Body of pancreas (tissue), 4 donors: ENCODE measurements around the gene SMIM13. TPM values are rescaled to one million over a fixed set of nuclear protein-coding genes. Genes with fewer than 3 reads are reported as not detected.

Experiments used
- ATAC-seq: fragments of 150-250 bp; one replicate; pipeline ENCODE4 v1.9.1; 2016
- DNase-seq, 4 donors: peaks; one replicate each; pipeline ENCODE4 v3.0.0-alpha.2; 2019
- H3K27ac ChIP-seq, 4 donors: fragments of 200-600 bp; sonication (generic); 1 replicate in 3 of 4; 2 replicates in 1 of 4; pipeline versions ENCODE4 v1.5.1 to v1.6.1; 2016 to 2019; ENCODE audit warnings: mild to moderate bottlenecking in 1 of 4, mixed read lengths in 1 of 4, moderate library complexity in 1 of 4
- H3K27me3 ChIP-seq, 2 donors: fragments of 200-600 bp; sonication (generic); one replicate each; pipeline ENCODE4 v1.6.0; 2016; ENCODE audit warnings: mild to moderate bottlenecking in 1 of 2
- H3K36me3 ChIP-seq, 2 donors: fragments of 200-600 bp; sonication (generic); replicated peaks in 1 of 2; 2 replicates each; pipeline ENCODE4 v1.5.1; 2016; ENCODE audit warnings: low read depth in 2 of 2; ENCODE audit not compliant: insufficient read depth in 1 of 2
- H3K4me1 ChIP-seq: fragments of 200-600 bp; sonication (generic); one replicate; pipeline ENCODE4 v1.6.0; 2016
- H3K4me3 ChIP-seq, 2 donors: fragments of 200-600 bp; sonication (generic); 1 replicate in 1 of 2; 2 replicates in 1 of 2; pipeline ENCODE4 v1.5.1; 2016 to 2019
- H3K9me3 ChIP-seq, 3 donors: fragments of 200-600 bp; sonication (generic); 1 replicate in 2 of 3; 2 replicates in 1 of 3; pipeline ENCODE4 v1.5.1; 2016
- POLR2A ChIP-seq, 3 donors: fragments of 450-650 bp; IDR thresholded peaks; one replicate each; pipeline ENCODE4 v1.6.1; 2016; ENCODE audit warnings: antibody characterized with exemption in 3 of 3, mild to moderate bottlenecking in 2 of 3
- WGBS, 2 donors: methylation state at CpG; one replicate each; pipeline ENCODE4 v1.1.5; 2017; 5-methylcytosine and 5-hydroxymethylcytosine counted together
- intact Hi-C: fragments of 100-400 bp; cut with DNase I; formaldehyde crosslinking; loops from one replicate; pipeline ENCODE4 v1.15.1; 2023
- total RNA-seq, 2 donors: library from RNA; depleted of rRNA; stranded (reverse); fragments of >200 nt; gene quantifications; one replicate each; pipeline ENCODE4 v1.1.0, GENCODE V29; 2016
- TF ChIP-seq, protein P1 (sequence below), 7 experiments: fragments of 450-650 bp in 4 of 7; fragments of 200-600 bp in 3 of 7; sonication (generic) in 3 of 7; IDR thresholded peaks; one replicate each; pipeline ENCODE4 v1.5.1; 2016 to 2019; ENCODE audit warnings: antibody characterized with exemption in 7 of 7

SMIM13 gene
- total RNA-seq, 2 donors from 2014 or later, result 4.4 to 5.6 TPM

DNA sequence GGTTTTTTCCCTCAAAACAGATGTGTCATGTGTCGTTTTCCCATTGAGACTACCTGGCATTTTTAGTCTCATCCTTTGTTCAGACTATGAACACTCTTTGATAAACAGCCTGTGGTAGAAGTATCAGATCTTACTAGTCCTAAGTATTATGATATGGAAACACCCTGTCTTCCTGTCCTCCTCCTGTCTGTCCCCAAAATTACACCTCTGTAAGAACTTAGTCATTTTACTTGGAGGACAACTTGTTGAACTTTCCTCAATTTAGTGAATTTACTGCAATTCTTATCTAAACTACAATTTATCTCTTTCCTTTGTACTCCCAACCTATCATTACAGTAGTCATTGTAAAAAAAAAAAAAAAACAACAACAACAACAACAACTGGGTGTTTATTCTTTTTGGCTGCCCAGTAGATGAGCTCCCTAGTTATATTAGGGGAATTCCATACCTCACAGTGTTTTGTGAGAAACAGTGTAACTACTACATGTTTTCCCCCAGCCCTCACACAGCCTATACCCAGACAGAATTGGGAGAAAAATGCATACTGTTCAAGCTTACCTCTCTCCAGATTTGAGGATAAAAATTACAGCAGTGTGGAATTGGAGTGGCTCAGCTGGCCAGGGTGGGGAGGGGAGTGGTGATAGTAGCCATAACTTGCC, 36.4 kb downstream of the SMIM13 start:
- ATAC-seq, result no peak
- 84 to 88% methylated on average over 1 of the region's 1 CpG for WGBS, 2 donors
- no peak overlapping the region for H3K4me3 ChIP-seq

DNA sequence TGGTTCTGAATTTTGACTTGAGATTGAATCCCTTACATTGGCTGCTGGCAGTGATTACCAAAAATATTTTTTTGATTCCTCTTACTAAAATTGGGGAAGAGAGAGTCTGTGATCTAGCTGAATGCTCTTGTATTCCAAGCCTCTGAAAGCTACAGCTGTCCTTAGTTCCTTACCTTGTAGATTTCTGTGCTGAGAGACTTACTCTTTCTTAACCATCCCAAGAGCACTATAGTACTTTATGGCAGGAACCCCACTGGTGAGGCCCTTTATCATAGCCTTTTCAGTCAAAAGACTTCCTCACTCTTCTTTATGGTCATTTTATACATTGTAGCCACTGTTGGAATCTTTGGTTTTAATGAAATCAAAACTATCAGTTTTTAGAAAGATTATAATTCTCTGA, 37.0 kb downstream of the SMIM13 start:
- Histone ChIP-seq H3K4me3 (no peak overlapping the region), H3K36me3 (peaks cover 0 to 8% of the 10 kb centered on the region in 2 donors), H3K27me3 (no peaks in the 10 kb centered on the region), H3K9me3 (no peaks in the 10 kb centered on the region), H3K4me1 (no peaks in the 10 kb centered on the region), H3K27ac (no peak overlapping the region)
- no peak for TF ChIP-seq POLR2A (IDR thresholded peaks at IDR 0.05)
- TF ChIP-seq, protein P1, sequence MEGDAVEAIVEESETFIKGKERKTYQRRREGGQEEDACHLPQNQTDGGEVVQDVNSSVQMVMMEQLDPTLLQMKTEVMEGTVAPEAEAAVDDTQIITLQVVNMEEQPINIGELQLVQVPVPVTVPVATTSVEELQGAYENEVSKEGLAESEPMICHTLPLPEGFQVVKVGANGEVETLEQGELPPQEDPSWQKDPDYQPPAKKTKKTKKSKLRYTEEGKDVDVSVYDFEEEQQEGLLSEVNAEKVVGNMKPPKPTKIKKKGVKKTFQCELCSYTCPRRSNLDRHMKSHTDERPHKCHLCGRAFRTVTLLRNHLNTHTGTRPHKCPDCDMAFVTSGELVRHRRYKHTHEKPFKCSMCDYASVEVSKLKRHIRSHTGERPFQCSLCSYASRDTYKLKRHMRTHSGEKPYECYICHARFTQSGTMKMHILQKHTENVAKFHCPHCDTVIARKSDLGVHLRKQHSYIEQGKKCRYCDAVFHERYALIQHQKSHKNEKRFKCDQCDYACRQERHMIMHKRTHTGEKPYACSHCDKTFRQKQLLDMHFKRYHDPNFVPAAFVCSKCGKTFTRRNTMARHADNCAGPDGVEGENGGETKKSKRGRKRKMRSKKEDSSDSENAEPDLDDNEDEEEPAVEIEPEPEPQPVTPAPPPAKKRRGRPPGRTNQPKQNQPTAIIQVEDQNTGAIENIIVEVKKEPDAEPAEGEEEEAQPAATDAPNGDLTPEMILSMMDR (IDR thresholded peaks at IDR 0.05), result no peak
- intact Hi-C loops, result no loop called here
- DNase-seq (no peak), ATAC-seq (no peak)

More for the DNA sequence above, 36.4 kb downstream of the SMIM13 start:
- DNase-seq, result no peak
- Histone ChIP-seq H3K27me3 (no peaks in the 10 kb centered on the region), H3K9me3 (no peaks in the 10 kb centered on the region), H3K27ac (no peak overlapping the region), H3K4me1 (no peaks in the 10 kb centered on the region), H3K36me3 (peaks cover 0 to 4% of the 10 kb centered on the region in 2 donors)
- TF ChIP-seq, protein P1 (IDR thresholded peaks at IDR 0.05), result no peak
- TF ChIP-seq POLR2A (IDR thresholded peaks at IDR 0.05), result no peak
- intact Hi-C loops, result no loop called here

DNA sequence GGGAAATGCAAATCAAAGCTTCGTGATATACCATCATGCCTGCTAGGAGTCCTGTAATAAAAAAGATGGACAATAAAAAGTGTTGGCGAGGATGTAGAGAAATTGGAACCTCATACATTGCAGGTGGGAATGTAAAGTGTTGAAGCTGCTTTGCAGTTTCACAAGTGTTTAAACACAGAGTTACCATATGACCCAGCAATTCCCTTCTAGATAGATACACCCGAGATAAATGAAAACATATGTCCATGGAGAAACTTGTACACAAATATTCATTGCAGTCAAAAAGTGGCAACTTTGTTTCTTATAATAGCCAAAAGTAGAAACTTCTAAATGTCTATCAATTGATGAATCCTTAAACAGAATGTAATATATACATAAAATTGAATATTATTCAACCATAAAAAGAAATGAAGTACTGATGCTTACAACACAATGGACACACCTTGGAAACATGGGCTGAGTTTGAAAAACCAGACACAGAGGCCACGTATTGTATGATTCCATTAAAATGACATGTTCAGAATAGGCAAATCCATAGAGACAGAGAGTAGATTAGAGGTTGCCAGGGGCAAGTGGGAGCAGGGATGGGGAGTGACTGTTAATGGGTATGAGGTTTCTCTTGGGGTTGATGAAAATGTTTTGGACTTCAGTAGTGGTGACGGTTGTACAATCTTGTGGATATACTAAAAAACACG, 38.7 kb downstream of the SMIM13 start:
- ATAC-seq (no peak), DNase-seq (no peak)
- Histone ChIP-seq H3K9me3 (no peaks in the 10 kb centered on the region), H3K27me3 (no peaks in the 10 kb centered on the region), H3K4me1 (no peaks in the 10 kb centered on the region), H3K36me3 (peaks cover 0 to 8% of the 10 kb centered on the region in 2 donors), H3K4me3 (no peak overlapping the region), H3K27ac (no peak overlapping the region)
- TF ChIP-seq POLR2A (IDR thresholded peaks at IDR 0.05), result no peak
- TF ChIP-seq, protein P1 (IDR thresholded peaks at IDR 0.05), result no peak
- intact Hi-C loops, result no loop called here
- WGBS, 2 donors, result 92 to 93% methylated on average over 6 of the region's 6 CpGs

DNA sequence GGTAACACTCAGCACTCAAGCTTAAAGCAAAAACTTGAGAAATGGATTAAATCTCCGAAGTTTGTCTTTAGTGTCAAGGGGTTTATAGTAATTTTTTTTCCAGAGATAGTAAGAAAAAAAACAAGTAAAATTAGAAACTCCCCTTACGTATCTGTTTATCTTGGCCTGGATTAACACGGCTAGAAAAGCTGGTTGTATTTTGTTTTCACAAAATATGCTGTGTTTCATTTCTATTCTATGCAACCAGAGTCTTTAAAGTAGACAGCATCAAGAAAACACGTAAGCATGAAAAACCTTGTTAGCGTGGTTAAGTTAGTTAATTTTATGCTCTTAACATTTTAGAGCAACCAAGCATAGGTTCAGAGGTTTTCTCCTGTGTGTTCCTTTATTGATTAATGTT, 39.6 kb downstream of the SMIM13 start:
- H3K4me1 ChIP-seq, result no peaks in the 10 kb centered on the region
- DNase-seq (no peak), ATAC-seq (no peak)
- H3K4me3 ChIP-seq, result no peak overlapping the region
- no peaks in the 10 kb centered on the region for H3K9me3 ChIP-seq
- intact Hi-C loops, result no loop called here
- H3K27ac ChIP-seq, result no peak overlapping the region
- no peak for TF ChIP-seq POLR2A (IDR thresholded peaks at IDR 0.05)
- TF ChIP-seq, protein P1 (IDR thresholded peaks at IDR 0.05), result no peak
- H3K27me3 ChIP-seq, result no peaks in the 10 kb centered on the region
- WGBS, 2 donors, result 74 to 87% methylated on average over 5 of the region's 5 CpGs
- H3K36me3 ChIP-seq, result peaks cover 0 to 8% of the 10 kb centered on the region in 2 donors

DNA sequence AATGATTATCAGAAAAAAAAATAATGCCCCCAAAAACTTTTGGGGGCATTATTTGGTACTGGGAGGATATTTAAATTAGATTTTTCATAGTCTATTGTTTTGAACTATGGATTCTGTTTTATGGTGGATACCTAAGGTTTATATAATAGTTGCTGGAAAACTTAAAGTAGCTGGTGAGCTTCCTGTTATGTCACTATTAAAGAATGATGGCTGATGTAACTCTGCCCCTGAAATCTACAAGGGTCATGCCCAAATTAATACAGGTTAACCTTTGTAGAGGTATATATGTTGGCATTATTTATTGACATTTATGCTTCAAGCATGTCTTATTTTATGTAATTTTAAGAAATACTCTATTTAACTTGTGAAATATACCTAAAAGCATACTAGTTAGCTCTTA, 43.2 kb downstream of the SMIM13 start:
- no peak for ATAC-seq
- no peak overlapping the region for H3K4me3 ChIP-seq

More for the DNA sequence above, 43.2 kb downstream of the SMIM13 start:
- Histone ChIP-seq H3K36me3 (peaks cover 0 to 8% of the 10 kb centered on the region in 2 donors), H3K27me3 (no peaks in the 10 kb centered on the region), H3K4me1 (no peaks in the 10 kb centered on the region), H3K9me3 (no peaks in the 10 kb centered on the region), H3K27ac (no peak overlapping the region)
- intact Hi-C loops, result no loop called here
- TF ChIP-seq POLR2A (IDR thresholded peaks at IDR 0.05), result no peak
- TF ChIP-seq, protein P1 (IDR thresholded peaks at IDR 0.05), result no peak
- DNase-seq, result no peak
